ENCODE measurements around the gene NELFE. TPM values are rescaled to one million over a fixed set of nuclear protein-coding genes. Genes with fewer than 3 reads are reported as not detected.
A peak's percentile ranks its signal among the peaks of the same experiment; 100 is the strongest.
"Not testable (repeated sequence)": the region's sequence is repeated elsewhere in the genome, so short reads cannot be mapped to it uniquely, and the experiment has no call there.

NELFE gene
- total and polyA plus RNA-seq, 9 donors, result 54.8 to 84.5 (median 65.8) TPM

DNA sequence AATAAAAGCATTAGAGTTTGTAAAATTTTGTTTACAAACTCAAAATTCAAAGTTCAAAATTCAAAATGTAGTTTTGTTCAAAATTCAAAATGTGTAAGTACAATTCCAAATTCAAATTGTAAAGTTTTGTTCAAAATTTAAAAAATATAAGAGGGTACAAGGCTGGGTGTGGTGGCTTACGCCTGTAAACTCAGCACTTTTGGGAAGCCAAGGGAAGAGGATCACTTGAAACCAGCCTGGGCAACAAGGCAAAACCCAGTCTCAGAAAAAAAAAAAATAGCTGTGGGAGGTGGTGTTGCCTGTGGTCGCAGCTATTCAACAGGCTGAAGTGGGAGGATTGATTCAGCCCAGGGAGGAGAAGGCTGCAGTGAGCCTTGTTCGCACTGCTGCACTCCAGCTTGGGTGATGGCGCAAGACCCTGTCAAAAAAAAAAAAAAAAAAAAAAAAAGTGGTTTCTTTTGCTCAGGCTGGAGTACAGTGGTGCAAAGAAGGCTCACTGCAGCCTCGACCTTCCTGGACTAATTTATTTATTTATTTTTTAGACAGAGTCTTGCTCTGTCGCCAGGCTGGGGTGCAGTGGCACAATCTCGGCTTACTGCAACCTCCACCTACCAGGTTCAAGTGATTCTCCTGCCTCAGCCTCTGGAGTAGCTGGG lies 51.5 kb downstream of the NELFE start:
- Histone ChIP-seq H3K9me3 (no peaks in the 10 kb centered on the region), H3K4me1 (ENCODE audit: insufficient read depth) (peaks cover 3% of the 10 kb centered on the region), H3K4me3 (no peak overlapping the region), H3K27ac (no peak overlapping the region), H3K27me3 (no peaks in the 10 kb centered on the region), H3K36me3 (no peaks in the 10 kb centered on the region)
- DNase-seq, result peak in 2 of 5 donors; percentile 45 to 52
- TF ChIP-seq POLR2A (IDR thresholded peaks at IDR 0.05) (no peak), EP300 (IDR thresholded peaks at IDR 0.05) (no peak)
- TF ChIP-seq, protein P1, sequence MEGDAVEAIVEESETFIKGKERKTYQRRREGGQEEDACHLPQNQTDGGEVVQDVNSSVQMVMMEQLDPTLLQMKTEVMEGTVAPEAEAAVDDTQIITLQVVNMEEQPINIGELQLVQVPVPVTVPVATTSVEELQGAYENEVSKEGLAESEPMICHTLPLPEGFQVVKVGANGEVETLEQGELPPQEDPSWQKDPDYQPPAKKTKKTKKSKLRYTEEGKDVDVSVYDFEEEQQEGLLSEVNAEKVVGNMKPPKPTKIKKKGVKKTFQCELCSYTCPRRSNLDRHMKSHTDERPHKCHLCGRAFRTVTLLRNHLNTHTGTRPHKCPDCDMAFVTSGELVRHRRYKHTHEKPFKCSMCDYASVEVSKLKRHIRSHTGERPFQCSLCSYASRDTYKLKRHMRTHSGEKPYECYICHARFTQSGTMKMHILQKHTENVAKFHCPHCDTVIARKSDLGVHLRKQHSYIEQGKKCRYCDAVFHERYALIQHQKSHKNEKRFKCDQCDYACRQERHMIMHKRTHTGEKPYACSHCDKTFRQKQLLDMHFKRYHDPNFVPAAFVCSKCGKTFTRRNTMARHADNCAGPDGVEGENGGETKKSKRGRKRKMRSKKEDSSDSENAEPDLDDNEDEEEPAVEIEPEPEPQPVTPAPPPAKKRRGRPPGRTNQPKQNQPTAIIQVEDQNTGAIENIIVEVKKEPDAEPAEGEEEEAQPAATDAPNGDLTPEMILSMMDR (IDR thresholded peaks at IDR 0.05), result no peak
- WGBS, 3 donors, result 25 to 40% (median 37%) methylated on average over 7 of the region's 7 CpGs
- intact Hi-C loops (cut with DNase I), result loop anchor here in 3 of 4 donors (5.0 to 10.0 kb wide), 3 partner anchors 45 to 208 kb away; partner anchors contain the start of genes NELFE (in 2 of the 3) and SKIC2 (in 2 of the 3)

DNA sequence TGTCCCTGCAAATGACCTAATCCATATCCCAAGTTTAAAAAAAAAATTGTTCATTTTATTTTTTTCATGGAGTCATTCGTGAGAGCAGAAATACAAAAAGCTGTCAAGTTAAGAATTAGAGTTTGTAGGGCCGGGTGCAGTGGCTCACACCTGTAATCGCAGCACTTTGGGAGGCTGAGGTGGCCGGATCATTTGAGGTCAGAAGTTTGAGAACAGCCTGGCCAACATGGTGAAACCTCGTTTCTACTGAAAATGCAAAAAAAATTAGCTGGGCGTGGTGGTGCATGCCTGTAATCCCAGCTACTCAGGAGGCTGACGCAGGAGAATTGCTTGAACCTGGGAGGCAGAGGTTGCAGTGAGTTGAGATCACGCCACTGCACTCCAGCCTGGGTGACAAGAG lies 52.0 kb downstream of the NELFE start:
- DNase-seq, result peak in 1 of 5 donors; percentile 12
- not testable (repeated sequence) for H3K27ac ChIP-seq; H3K4me1 ChIP-seq (ENCODE audit: insufficient read depth); H3K36me3 ChIP-seq; H3K27me3 ChIP-seq; H3K9me3 ChIP-seq; H3K4me3 ChIP-seq
- intact Hi-C loops (cut with DNase I), result loop anchor here in 3 of 4 donors (5.0 to 10.0 kb wide), 3 partner anchors 46 to 208 kb away; partner anchors contain the start of genes NELFE (in 2 of the 3) and SKIC2 (in 2 of the 3)
- 80 to 82% (median 81%) methylated on average over 8 of the region's 8 CpGs for WGBS, 3 donors

DNA sequence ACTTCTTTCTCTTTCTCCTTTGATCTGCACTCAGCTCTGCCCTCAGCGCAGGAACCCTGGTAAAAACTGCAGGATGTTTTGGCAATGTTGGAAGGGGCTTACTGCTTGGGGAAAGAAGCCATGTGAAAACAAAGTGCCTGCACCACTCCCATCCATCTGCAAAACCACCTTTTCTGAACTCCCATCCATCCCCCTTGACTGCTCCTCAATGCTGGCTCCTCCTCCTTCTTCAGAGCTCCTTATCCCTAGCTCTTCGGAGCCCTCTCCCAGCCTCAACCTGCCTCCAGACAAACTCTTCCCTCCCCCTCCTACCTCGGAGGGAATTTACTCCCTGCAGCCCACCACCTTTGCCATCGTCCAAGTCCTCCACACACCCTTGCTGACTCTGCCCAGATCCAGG lies 52.6 kb downstream of the NELFE start:
- WGBS, 3 donors, result 25 to 32% (median 29%) methylated on average over 4 of the region's 4 CpGs
- peak in 1 of 5 donors; percentile 15 for DNase-seq
- TF ChIP-seq POLR2A (IDR thresholded peaks at IDR 0.05) (no peak), EP300 (IDR thresholded peaks at IDR 0.05) (no peak)
- TF ChIP-seq, protein P1 (IDR thresholded peaks at IDR 0.05), result no peak
- no peaks in the 10 kb centered on the region for H3K27me3 ChIP-seq
- H3K27ac ChIP-seq, result no peak overlapping the region
- H3K36me3 ChIP-seq, result no peaks in the 10 kb centered on the region
- peaks cover 3% of the 10 kb centered on the region for H3K4me1 ChIP-seq (ENCODE audit: insufficient read depth)
- no peaks in the 10 kb centered on the region for H3K9me3 ChIP-seq
- no peak overlapping the region for H3K4me3 ChIP-seq
- intact Hi-C loops (cut with DNase I), result loop anchor here in 3 of 4 donors (5.0 to 10.0 kb wide), 3 partner anchors 46 to 209 kb away; partner anchors contain the start of genes NELFE (in 2 of the 3) and SKIC2 (in 2 of the 3)

DNA sequence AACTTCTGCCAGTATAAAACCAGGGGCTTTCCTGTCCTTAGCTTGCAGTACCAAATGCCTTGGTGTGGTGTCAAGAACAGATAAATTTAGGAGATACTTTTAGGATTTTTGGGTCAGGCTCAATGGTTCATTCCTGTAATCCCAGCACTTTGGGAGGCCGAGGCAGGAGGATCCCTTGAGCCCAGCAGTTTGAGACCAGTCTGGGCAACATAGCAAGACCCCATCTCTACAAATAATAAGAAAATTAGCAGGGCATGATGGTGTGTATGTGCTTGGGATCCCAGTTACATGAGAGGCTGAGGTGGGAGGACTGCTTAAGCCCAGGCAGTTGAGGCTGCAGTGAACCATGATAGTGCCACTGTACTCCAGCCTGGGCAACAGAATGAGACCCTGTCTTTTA lies 53.7 kb downstream of the NELFE start:
- no peaks in the 10 kb centered on the region for H3K36me3 ChIP-seq
- H3K4me3 ChIP-seq, result no peak overlapping the region
- H3K9me3 ChIP-seq, result no peaks in the 10 kb centered on the region
- H3K27me3 ChIP-seq, result no peaks in the 10 kb centered on the region
- WGBS, 3 donors, result 83 to 97% (median 91%) methylated on average over 1 of the region's 1 CpG
- peaks cover 6% of the 10 kb centered on the region for H3K4me1 ChIP-seq (ENCODE audit: insufficient read depth)
- intact Hi-C loops (cut with DNase I), result loop anchor here in 3 of 4 donors (5.0 to 10.0 kb wide), 3 partner anchors 47 to 210 kb away; partner anchors contain the start of genes NELFE (in 2 of the 3) and SKIC2 (in 2 of the 3)
- H3K27ac ChIP-seq, result no peak overlapping the region
- TF ChIP-seq EP300 (IDR thresholded peaks at IDR 0.05) (no peak), POLR2A (IDR thresholded peaks at IDR 0.05) (no peak)
- TF ChIP-seq, protein P1 (IDR thresholded peaks at IDR 0.05), result no peak
- DNase-seq, result no peak

DNA sequence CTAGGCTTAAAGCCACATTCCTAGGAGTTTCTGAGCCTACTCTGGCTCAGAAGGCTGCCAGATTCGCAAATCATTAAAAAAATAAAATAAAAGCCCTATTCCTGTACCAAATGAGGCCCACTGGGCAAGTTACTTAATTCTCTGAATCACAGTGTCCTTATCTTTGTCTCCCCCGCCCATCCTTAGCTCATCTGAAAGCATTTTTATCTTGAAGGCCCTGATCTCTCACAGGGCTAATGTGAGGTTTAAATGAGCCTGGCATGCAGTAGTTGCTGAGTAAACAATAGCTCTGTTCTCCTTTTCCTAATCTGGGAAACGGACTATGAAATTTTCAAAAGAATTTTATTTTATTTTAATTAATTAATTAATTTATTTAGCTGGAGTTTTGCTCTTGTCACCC lies 54.8 kb downstream of the NELFE start:
- no peaks in the 10 kb centered on the region for H3K27me3 ChIP-seq
- H3K4me1 ChIP-seq (ENCODE audit: insufficient read depth), result peaks cover 6% of the 10 kb centered on the region
- no peak for DNase-seq
- no peaks in the 10 kb centered on the region for H3K36me3 ChIP-seq
- 17 to 27% (median 22%) methylated on average over 3 of the region's 3 CpGs for WGBS, 3 donors
- intact Hi-C loops (cut with DNase I), result loop anchor here in 3 of 4 donors (10.0 kb wide), 2 partner anchors 51 to 211 kb away; partner anchors contain the start of genes NELFE (in 2 of the 3) and SKIC2 (in 2 of the 3)
- no peaks in the 10 kb centered on the region for H3K9me3 ChIP-seq
- no peak for TF ChIP-seq EP300 (IDR thresholded peaks at IDR 0.05)
- no peak for TF ChIP-seq POLR2A (IDR thresholded peaks at IDR 0.05)
- TF ChIP-seq, protein P1 (IDR thresholded peaks at IDR 0.05), result no peak
- H3K27ac ChIP-seq, result peak overlapping the region in 1 of 2 donors; percentile 66
- no peak overlapping the region for H3K4me3 ChIP-seq
